Breast epithelium (tissue), 3 donors: ENCODE results near the gene MTR.

ENCODE experiments used
- POLR2A ChIP-seq: fragments of 450-650 bp; IDR thresholded peaks from one replicate; pipeline ENCODE4 v1.6.1; 2016; ENCODE audit warnings: antibody characterized with exemption, mild to moderate bottlenecking, moderate library complexity
- POLR2AphosphoS5 ChIP-seq, 3 donors: sonication (generic); formaldehyde crosslinking; IDR thresholded peaks; one replicate each; pipeline ENCODE4 v1.6.1; 2017; ENCODE audit warnings: antibody characterized with exemption in 3 of 3
- TF ChIP-seq, protein P1 (sequence below), 3 donors: fragments of 450-650 bp; IDR thresholded peaks; one replicate each; pipeline ENCODE4 v1.5.1; 2016 to 2017; ENCODE audit warnings: antibody characterized with exemption in 3 of 3, mild to moderate bottlenecking in 3 of 3, moderate library complexity in 3 of 3

DNA sequence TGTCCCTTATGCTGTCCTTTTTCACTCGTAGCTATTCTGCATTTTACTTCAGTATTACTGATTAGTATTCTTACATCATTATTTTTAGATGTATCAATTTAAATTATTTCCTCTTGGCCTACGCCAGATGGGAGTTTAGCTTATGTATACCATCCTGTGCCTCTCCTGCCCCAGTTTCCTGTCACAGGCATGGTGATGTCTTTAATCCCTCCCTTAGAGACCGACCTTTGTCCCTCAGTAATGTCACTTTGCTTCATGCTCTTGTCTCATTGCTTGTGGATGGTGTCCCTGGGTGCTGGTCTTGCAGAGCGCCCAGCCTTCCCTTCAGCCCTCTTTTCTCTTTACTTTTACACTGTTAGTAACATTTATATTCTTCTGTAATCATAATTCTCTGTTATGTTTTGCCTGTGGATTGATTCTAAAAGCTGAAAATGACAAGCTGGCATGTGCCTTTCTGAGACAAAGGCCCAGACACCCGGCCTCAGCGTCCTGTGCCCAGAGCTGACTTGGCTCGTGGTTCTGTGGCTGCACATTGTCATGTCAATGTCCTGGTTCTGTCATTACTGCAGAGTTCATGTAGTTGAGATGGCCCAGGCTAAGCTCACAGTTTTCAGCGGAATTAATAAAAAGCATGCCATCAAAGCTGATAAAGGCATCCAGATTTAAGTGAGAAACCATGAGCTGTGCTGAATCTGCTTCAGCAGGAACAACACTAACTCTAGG lies 100.7 kb downstream of the MTR start:
- TF ChIP-seq, protein P1, sequence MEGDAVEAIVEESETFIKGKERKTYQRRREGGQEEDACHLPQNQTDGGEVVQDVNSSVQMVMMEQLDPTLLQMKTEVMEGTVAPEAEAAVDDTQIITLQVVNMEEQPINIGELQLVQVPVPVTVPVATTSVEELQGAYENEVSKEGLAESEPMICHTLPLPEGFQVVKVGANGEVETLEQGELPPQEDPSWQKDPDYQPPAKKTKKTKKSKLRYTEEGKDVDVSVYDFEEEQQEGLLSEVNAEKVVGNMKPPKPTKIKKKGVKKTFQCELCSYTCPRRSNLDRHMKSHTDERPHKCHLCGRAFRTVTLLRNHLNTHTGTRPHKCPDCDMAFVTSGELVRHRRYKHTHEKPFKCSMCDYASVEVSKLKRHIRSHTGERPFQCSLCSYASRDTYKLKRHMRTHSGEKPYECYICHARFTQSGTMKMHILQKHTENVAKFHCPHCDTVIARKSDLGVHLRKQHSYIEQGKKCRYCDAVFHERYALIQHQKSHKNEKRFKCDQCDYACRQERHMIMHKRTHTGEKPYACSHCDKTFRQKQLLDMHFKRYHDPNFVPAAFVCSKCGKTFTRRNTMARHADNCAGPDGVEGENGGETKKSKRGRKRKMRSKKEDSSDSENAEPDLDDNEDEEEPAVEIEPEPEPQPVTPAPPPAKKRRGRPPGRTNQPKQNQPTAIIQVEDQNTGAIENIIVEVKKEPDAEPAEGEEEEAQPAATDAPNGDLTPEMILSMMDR (IDR thresholded peaks at IDR 0.05): no peak
- TF ChIP-seq POLR2AphosphoS5 (IDR thresholded peaks at IDR 0.05) (no peak), POLR2A (no peak)
